ENCODE measurements around the gene RTP5.

RTP5 gene

GRCh38 chr2:241890524-241891235 is 21.2 kb downstream of the RTP5 start:
- no peak for DNase-seq

GRCh38 chr2:241891315-241891987 is 21.9 kb downstream of the RTP5 start:
- no peak for DNase-seq

- no peak for DNase-seq
Measured at GRCh38 chr2:241891988-241892298, 22.4 kb downstream of the RTP5 start.

- DNase-seq: no peak
Measured at GRCh38 chr2:241892299-241893137, 23.0 kb downstream of the RTP5 start.

GRCh38 chr2:241893265-241893664 is 23.7 kb downstream of the RTP5 start:
- DNase-seq: no peak

- no peak for DNase-seq
Measured at GRCh38 chr2:241894056-241894641, 24.6 kb downstream of the RTP5 start.

GRCh38 chr2:241894681-241895426 is 25.3 kb downstream of the RTP5 start:
- no peak for DNase-seq

- DNase-seq: no peak
Measured at GRCh38 chr2:241895427-241895711, 25.8 kb downstream of the RTP5 start.

- no peak for DNase-seq
Measured at GRCh38 chr2:241895712-241896641, 26.4 kb downstream of the RTP5 start.

- DNase-seq: no peak
Measured at GRCh38 chr2:241896746-241897201, 27.2 kb downstream of the RTP5 start.

GRCh38 chr2:241897231-241897916 is 27.8 kb downstream of the RTP5 start:
- no peak for DNase-seq

- no peak for DNase-seq
Measured at GRCh38 chr2:241898463-241899270, 29.1 kb downstream of the RTP5 start.

- no peak for DNase-seq
Measured at GRCh38 chr2:241900251-241901017, 30.9 kb downstream of the RTP5 start.

GRCh38 chr2:241901018-241901380 is 31.5 kb downstream of the RTP5 start:
- no peak for DNase-seq

- DNase-seq: no peak
Measured at GRCh38 chr2:241901500-241902351, 32.2 kb downstream of the RTP5 start.

- DNase-seq: no peak
Measured at GRCh38 chr2:241902357-241902991, 32.9 kb downstream of the RTP5 start.

GRCh38 chr2:241903121-241904010 is 33.8 kb downstream of the RTP5 start:
- no peak for DNase-seq
